Mammary epithelial cell (primary cell): ENCODE results near the gene MAT2A.

Source experiments
- CTCF ChIP-seq, 2 donors: IDR thresholded peaks in 1 of 2; conservative IDR thresholded peaks in 1 of 2; 2 replicates each; pipeline ENCODE4 v1.5.1; 2011 to 2012; ENCODE audit warnings: inconsistent platforms in 2 of 2, low read length in 2 of 2, mild to moderate bottlenecking in 2 of 2, control low read depth in 1 of 2, low read depth in 1 of 2; ENCODE audit not compliant: insufficient read depth in 1 of 2; ENCODE audit errors: extremely low read depth in 1 of 2
- EZH2 ChIP-seq: IDR thresholded peaks from 2 replicates; pipeline ENCODE4 v1.6.1; 2012; ENCODE audit warnings: low read length, inconsistent platforms, borderline replicate concordance

DNA sequence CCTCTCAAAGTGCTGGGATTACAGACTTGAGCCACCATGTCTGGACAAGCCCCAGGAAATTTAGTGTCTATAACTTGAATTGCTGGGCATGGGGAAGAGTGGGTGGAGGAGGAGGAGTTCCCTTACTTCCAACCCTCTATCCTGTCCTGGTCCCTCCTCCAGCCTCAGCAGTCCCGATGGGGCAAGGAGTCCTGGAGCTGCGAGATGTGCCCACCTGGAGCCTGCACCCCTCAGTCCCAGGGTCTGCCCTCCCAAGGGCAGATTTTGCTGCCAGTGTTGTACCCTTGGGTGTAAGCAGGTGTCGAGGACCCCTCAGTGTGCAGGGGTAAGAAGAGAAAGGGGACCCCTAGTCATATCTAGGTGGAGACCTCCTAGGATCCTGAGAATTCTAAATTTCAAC, 41.2 kb downstream of the MAT2A start:
- no peak for TF ChIP-seq CTCF (conservative IDR thresholded peaks at IDR 0.05 in 1 of 2, IDR thresholded peaks at IDR 0.05 in 1 of 2; ENCODE audit: extremely low read depth in 1 of 2, insufficient read depth in 1 of 2, low read depth in 1 of 2, low read length in 2 of 2)
- no peak for TF ChIP-seq EZH2
